HL-60/S4 treated with phorbol 12-myristate 13-acetate at 8.2 ng/mL for 4 days and 3 days (cell line): Measurements from ENCODE around the gene PHF21B.

Source experiments
- in situ Hi-C: fragments of 300-500 bp; cut with MboI; formaldehyde crosslinking; loops from 2 replicates; pipeline ENCODE4 v1.15.0; 2022; ENCODE audit warnings: low sequenced_read_pairs

The PHF21B gene

DNA sequence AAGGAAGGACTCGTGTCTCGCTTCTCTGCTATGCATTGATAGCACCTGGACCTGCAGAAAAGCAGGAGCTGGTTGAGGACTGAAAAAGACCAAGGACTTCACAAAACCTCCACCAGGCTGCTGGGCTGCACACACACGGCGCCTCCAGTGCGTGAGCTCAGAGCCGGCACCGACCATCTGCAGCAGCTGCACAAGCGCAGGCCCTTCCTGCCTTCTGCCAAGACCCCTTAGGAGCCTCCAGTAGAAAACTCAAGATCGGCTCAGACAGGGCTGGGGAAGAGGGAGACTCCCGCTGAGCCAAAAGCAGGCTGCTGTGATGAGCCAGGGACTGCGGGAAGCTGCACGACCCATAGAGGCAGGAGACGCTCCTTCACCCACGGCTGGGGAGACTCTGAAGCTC is 70.9 kb downstream of the PHF21B start:
- in situ Hi-C loops = no loop called here

DNA sequence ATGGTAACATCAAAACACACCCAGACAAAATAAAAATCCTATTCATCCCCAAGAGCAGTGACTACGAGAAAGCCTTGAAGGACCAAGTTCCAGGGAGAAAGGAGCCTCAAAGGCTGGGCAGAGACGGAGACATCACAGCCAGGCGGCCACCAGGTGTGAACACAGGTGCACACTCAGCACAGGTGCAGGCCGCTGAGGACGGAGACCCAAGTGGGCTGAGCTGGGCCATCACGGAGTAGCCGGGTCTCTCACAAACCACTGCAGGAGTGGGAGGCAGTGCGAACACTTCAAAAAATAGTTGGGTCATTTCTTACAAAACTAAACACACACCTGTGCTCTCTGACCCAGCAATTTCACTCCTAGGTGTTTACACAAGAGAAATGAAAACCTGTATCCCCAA is 72.6 kb downstream of the PHF21B start:
- in situ Hi-C loops = no loop called here

DNA sequence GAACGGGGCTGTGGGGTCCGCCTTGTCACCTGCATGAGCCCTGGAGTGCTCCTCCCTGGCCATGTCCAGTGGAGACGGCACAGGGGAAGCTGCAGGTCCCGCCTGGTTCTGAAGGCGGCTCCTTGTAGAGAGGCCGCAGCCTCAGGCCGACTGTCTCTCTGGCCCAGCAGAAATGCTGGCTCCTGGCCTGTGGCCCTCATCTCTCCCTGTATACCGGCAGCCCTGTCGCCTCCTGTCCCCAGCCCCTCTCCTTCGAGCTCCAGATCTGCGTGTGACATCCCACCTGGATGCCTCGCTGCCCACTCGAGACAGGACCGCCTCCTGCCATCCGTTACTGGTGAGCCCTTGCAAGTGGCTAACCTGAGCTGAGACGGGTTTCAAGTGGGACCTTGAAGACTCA is 73.6 kb downstream of the PHF21B start:
- in situ Hi-C loops = no loop called here

DNA sequence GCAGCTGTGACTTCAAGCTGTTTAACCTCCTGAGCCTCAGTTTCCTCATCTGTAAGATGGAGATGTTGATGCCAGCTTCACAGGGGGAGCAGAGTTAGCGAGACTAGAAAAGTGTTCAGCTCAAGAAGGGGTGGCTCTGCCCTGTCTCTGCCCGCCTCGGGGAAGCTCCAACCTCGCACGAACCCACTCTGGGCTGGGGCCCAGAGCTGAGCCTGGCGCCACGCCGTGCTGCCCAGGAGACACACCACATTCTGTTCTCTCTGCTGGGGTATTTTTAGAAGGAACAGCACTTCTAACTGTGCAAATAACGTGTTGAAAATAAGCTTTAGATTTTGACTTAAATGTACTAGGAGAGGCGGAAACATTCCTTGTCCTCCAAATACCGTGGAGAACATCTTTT is 74.1 kb downstream of the PHF21B start:
- in situ Hi-C loops = no loop called here

DNA sequence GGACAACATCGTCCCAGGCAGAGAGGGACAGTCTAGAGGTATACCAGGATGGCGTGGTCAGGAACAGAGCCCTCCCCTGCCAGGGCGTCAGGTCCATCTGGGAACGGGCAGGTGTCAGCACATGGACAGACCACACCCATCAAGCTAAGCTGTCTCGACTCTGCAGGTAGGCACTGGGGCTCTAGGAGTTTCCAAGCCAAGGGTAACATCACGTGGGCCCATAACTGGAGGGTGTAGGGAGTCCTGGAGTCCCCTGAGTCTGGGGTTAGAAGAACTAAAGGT is 75.4 kb downstream of the PHF21B start:
- in situ Hi-C loops = no loop called here

DNA sequence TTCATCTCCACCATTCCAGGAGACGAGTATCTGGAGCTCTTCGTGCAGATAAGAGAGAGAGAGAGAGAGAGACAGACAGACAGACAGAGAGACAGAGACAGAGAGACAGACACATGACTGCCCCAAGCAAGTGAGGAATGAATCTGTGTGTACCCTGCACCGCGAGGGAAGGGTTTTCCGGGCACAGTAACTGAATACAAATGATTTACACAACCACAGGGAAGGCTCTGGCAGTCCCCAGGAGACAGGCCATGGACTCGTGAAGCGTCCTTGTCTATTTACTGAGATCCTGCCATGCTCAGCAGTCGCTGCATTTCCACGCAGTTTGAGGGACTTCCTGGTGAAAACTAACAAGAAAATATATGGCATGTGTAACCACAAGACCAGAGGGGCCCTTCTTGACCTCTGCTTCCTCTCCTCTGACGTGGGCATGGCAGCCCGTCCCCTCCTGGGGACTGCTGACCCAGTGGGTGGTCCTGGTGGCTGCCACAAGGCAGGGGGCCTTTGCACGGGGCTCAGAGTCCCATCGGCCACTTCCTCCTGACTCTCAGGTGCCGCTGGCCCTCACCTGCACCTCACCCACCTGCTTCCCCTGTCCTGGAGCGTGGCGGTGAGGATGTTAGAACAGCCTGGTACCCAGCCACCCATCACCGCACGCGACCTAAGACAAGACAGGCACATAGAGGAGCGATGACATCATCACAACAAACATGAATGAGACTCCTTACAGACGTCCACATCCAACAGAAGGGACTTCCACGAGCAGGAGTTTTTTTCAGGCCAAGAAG is 75.9 kb downstream of the PHF21B start:
- in situ Hi-C loops = no loop called here

DNA sequence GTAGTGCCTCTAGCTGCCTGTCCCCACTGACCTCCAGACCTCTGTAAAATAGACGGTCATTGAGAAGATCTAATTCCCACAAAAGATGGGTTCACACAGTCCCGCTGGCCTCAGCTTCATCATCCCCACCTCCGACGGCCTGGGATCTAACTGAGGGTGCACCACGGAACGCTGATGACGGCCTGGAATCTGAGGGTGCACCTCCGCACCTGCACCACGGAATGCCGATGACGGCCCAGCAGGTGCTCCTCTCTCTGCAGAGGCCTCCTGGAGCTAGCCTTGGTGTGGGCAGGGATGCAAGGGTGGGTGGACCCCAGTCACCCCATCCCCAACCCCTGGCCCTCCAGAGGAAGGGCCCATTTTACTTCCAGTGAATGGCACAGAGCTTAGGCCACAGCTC is 77.3 kb downstream of the PHF21B start:
- in situ Hi-C loops = no loop called here

DNA sequence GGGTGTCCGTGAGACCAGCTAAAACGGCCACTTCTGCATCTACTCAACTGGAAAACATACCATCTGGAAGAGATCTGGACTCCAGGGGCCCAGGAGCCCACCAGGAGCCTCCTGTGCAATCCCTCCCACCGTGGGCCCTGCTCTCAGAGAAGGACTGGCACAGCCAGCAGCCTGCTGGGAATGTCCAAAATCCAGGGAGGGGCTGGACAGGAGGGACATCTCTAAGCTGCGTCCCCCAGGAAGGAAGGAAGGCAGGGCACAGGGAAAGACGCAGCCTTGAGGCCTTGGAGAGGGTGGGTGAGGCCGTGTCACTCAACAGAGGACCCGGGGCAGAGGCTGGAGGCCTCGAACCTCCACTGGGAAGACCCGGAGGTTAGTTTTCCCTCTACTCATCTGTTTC is 78.0 kb downstream of the PHF21B start:
- in situ Hi-C loops = no loop called here

DNA sequence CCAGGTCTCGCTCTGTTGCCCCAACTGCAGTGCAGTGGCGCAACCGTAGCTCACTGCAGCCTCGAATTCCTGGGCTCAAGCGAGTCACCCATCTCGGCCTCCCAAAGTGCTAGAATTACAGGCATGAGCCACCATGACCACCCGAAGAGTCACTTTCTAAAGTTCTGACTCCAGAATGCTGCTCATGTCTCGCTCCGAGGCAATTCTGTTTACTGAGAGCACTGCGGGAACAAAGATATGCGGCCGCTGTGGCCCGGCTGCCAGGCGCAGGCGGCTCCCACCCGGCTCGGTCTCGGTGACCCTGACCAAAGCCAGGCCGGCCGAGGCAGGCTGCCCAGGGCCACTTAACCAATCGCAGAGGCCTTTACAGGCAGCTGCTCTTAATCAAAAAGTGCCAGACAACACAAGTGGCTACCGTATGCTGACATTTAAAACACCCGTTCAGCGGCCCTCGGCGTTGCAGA is 78.7 kb downstream of the PHF21B start:
- in situ Hi-C loops = no loop called here

DNA sequence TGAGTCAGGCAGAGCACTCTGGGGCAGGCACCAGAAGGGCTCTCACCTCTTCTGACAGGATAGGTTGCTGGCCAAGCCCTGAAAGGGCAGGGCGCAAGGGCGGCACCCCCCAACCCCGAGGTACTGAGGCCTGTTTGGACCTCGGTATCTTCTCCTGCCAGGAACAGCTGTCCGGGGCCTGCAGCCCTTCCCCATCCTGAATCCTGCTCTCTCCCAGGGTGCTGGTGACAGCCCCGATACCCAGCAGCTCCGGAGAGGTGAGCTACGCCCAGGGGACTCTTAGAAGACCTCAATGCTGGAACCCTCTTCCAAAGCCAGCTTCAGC is 79.1 kb downstream of the PHF21B start:
- in situ Hi-C loops = no loop called here

DNA sequence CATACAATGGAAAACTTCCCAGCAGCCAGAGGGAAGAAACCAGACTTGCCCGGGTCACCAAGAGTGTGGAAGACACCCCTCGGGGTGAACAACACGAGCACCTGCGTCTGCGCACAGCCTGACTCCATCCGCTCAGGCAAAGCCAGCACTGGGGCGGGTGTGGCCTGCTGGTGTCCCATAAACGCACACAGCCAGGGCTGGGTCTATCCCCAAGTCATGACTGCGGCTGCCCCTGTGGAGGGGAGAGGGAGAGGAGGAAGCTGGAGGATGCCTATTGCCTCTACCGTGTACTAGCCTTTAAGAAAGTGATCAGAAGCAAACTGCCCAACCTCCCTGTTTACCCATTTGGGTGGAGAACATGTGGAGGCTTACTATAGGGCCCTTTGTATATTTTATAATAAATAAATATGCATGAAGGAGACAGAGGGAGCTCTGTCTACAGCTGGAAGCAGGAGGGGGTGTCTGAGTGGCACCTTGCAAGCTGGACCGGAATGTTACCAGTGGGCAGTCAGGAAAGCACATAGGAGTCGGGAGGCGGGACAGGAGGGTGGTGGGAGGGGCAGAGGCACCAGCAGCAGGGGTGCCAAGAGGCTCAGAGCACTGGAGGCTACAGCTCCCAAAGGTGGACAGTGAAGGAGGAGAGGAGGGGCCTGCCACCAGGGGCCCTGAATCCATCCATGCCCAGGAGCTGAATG is 79.6 kb downstream of the PHF21B start:
- in situ Hi-C loops = no loop called here

DNA sequence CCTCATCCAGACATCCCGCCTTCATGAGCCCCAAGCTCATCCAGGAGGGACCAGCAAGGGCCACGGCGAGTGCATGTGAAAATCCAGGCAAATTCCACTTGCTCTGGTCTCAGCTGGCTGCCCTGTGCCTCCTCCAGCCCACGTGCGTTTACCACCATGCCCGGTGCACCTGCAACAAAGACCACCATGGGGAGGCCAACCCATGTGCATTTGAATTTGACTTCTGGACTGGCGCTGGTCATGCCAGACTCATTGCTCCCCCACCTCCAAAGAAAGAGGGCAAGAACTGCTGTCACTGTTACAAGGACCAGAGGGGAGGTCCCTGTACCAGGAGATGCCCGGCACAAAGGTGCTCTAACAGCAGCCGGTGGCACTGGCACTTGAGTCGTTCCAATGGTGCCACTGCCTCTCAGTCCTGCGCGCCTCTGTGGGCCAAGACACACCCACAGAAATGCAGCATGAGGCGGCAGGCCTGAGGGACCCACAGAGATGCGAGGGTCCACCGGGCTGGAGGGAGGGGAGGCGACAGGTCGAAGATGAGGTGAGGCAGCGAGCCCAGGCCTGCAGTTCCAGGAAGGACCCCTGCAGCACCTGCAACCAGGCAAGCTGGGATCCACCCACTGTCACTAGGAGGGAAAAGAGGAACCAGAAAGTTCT is 80.3 kb downstream of the PHF21B start:
- in situ Hi-C loops = no loop called here

DNA sequence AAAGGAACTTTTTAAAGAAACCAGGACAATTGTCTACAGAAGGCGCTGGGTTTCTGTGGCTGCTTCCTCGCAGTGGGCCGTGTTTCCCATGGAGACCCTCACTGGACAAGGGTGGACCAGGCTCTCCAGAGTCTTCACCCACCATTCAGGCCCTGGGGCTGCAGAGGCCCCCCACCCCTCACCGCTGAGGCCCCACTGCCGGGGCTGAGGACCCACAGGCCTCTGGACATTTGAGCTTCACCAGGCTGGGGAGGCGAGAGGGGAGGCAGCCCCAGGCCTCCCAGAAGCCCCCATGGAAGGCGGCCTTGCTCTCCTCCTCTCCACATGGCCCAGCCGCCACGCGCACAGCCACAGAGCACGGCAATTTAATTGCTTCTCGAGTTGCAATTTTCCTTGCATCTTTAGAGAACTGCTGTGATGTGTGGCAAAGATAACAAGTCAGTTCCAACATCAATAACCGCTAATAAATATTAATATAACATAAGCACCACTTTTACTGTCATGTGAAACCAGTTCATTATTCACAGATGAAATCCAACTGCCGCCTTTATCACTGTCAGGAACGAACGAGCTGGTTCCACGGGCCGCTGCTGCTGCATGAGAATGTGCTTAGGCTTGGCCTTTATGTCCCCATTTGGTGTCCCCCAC is 81.0 kb downstream of the PHF21B start:
- in situ Hi-C loops = no loop called here

DNA sequence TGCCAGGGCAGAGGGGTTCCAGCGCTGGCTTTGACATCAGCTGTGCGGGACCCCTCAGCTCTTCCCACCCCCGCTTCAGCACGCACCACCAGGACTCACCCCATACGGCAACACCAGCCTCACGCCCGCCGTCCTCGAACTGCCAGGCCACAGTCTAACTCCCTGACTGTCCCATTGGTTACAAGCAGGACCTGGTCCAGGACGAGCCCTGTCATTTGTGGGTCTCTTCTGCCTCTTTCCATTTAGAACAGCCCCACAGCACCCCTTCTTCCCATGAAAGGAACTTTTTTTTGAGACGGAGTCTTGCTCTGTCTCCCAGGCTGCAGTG is 81.7 kb downstream of the PHF21B start:
- in situ Hi-C loops = no loop called here

DNA sequence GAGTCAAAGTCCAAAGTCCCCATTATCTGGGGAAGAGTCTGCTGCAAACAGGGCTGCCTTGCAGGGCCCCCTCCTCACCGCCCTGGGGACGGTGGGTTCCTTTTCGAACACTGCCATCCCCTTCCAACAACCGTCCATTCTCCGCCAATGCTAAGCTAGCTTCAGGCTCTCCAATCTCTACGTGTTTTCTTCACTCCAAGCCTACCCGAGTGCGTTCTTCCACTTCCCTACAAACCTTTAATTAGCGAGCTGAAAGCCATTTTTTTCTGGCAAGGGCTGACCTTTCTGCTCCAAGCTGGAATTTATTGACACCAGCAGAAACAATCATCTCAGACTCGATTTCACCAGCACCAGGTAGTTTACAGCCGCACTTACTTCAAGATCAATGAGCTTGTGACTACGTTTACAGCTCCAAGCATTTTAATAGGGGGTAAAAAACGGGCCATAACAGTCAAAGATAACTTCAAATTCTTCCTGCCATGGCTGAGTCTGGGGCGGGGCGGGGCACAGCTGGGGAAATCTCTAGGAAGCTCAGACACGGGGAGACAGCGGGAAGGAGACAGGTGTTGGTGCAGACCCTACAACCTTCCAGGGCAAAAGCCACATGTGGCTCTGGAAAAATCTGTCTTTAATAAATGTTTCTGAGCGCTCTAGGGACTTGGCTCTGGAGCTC is 82.2 kb downstream of the PHF21B start:
- in situ Hi-C loops = no loop called here

DNA sequence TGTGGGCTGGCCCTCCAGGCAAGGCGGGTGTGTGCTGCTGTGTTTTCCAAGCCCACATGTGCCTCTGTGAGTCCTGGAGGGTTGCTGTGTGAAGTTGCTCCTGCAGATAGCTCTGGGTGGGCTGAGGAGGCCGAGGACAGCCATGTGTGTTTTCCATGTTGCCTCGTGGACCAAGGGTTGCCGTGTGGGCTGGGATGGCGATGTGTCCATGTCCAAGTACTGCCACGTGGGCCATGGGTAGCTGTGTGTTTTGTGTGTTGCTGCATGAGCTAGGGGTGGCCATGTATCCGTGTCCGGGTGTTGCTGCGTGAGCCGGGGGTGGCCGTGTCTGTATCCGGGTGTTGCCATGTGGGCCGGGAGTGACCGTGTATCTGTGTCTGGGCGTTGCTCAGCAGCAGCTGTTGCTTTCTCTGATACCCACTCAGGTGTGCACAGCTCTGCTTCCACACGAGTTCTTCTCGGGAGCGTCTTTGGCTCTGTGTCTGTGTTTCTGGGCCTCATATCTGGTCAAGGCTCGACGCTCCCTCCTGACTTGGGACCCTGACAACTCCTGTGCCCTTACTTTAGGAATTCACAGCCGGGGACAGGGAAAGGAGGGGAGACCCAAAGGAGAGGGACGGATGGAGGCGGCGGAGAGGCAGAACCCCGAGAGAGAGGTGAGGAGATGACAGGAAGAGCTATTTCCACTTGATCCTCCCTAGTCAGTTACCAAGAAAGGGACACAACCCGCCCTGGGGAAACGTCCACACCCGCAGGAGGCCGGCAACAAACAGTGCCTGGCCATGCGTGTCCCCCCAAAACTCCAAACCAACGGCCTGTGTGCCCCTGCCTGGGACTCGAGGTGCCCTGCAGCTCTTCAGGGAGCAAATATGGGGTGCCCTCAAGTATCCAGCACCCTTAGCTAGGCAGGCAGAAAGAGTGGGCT is 83.1 kb downstream of the PHF21B start:
- in situ Hi-C loops = no loop called here

DNA sequence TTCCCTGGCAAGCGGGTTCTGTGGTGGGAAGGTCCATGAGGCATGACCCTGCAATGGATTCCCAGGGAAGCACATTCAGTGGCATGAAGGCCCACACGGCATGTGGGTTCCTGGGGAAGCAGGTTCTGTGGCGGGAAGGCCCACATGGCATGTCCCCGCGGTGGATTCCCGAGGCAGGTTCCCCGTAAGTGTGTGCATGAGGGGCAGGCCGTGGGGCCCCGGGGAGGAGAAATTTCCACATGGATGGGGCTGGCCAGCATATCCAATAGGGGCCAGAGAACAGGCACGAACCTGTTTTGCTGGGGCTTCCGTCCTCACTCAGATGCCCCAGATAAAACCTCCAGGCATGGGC is 83.7 kb downstream of the PHF21B start:
- in situ Hi-C loops = no loop called here

DNA sequence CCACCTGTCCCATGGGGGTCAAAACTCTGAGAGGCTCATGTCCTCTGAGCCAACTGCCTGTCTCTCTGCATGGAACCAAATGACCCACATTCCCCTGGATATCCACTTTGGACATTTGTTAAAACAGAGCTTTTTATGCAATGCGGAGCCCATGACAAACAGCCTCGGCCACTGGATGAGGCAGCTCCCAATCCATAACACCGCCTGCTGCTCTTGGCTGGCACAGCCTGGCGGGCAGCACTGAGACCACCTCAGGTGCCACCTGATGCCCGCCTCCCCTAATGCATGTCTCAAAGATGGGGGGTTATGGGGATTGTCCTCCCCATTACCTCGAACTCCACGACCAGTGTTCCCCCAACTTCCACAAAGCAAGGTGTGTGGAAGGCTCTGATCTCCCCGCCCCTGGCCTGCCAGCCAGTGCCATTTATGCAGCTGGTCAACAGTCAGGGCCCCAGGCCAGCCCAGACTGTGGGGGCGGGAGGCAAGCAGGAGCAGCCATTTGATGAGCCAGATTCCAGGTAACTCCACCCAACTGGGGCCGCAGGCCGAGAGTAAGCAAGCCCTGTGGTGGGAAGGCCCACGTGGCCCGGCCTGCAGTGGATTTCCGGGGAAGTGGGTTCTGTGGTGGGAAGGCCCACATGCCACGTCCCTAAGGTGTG is 84.2 kb downstream of the PHF21B start:
- in situ Hi-C loops = no loop called here

DNA sequence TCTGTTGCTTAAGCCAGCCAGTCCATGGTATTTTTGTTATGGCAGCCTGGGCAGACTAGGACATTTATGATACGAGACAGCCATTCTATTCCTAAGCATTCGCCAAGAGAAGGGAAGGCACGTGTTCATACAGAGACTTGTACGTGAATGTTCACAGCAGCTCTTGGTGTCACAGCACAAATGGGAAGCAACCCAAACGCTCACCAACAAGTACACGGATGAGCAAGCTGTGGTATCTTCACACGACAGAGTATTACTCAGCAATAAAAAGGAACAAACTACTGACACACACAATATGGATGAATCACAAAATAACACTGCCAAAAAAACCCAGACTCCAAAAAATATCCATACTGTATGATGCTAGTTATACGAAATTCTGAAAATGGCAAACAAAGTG is 85.1 kb downstream of the PHF21B start:
- in situ Hi-C loops = no loop called here

DNA sequence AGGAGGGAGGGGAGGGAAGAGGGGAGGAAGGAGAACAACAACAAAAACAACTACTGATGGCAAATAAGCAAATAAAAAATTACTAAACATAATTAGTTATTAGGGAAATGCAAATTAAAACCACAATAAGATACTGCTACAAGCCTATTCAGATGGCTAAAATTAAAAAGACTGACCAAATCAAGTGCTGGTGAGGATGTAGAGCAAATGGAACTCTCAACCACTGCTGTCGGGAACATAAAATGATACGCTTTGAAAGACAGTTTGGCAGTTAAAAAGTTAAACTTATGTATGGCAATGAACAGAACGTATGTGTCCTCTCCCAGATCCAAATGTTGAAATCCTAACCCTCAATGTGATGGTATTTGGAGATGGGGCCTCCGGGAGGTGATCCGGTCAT is 85.7 kb downstream of the PHF21B start:
- in situ Hi-C loops = no loop called here
